Measurements from ENCODE around the gene LRRC8D. TPM values are rescaled to one million over a fixed set of nuclear protein-coding genes. Genes with fewer than 3 reads are reported as not detected.

Gene LRRC8D
- total and polyA plus RNA-seq, 9 of the 15 experiments (the other 6 are each of a cell fraction or from before 2014, with no cell fraction given) = 3.4 to 53.9 (median 15.9) TPM

- peak overlapping the region; percentile 85 for H3K27ac ChIP-seq (ENCODE audit: extremely low read depth, low read depth, low read length)
- ATAC-seq (no peak), DNase-seq (ENCODE audit: extremely low read depth in 1 of 4, low spot score in 3 of 4) (no peak), FAIRE-seq (no peak)
- H4K20me1 ChIP-seq (replicated peaks; ENCODE audit: control insufficient read depth, insufficient read depth, low read length) = no peaks in the 10 kb centered on the region
- H2AFZ ChIP-seq (ENCODE audit: low read depth, low read length) = 0 out of 2 replicates have a peak overlapping the region, but pooled peaks have one; percentile 9
- H3K9me3 ChIP-seq (replicated peaks; ENCODE audit: control insufficient read depth, insufficient read depth, low read depth, low read length) = no peaks in the 10 kb centered on the region
- TF ChIP-seq NR2F6 (CRISPR knock-in tag; IDR thresholded peaks at IDR 0.05) (no peak), ELF1 (tag; IDR thresholded peaks at IDR 0.05) (peak; percentile 21; the same call in 1 of the 2 replicates)
- TF ChIP-seq, protein P1, sequence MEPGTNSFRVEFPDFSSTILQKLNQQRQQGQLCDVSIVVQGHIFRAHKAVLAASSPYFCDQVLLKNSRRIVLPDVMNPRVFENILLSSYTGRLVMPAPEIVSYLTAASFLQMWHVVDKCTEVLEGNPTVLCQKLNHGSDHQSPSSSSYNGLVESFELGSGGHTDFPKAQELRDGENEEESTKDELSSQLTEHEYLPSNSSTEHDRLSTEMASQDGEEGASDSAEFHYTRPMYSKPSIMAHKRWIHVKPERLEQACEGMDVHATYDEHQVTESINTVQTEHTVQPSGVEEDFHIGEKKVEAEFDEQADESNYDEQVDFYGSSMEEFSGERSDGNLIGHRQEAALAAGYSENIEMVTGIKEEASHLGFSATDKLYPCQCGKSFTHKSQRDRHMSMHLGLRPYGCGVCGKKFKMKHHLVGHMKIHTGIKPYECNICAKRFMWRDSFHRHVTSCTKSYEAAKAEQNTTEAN (CRISPR knock-in tag; IDR thresholded peaks at IDR 0.05) = no peak
- CTCF ChIA-PET (ENCODE audit: low intra/inter-chr PET ratio) = no interaction called here
- no peaks in the 10 kb centered on the region for H3K9me1 ChIP-seq (ENCODE audit: control insufficient read depth, insufficient read depth, low read length)
- H3K4me2 ChIP-seq (ENCODE audit: insufficient read depth, low read length) = peak overlapping the region; percentile 90
- no TSS peak for BruUV-seq (replicated peaks)
- in situ Hi-C loops (cut with MboI) = no loop called here
- intact Hi-C loops (cut with micrococcal nuclease) = loop anchor here (5.0 kb wide), 1 partner anchor 84 kb away; no protein-coding TSS in a partner anchor
- POLR2A ChIA-PET = interaction anchor here (0.7 to 1.0 kb wide), 3 partner anchors 14 to 82 kb away, joined by 3 read pairs; no protein-coding TSS in a partner anchor
- no peaks in the 10 kb centered on the region for H3K27me3 ChIP-seq (ENCODE audit: control insufficient read depth in 2 of 2, insufficient read depth in 2 of 2, low read length in 2 of 2)
- peaks cover 41 to 96% of the 10 kb centered on the region in 2 experiments for H3K4me1 ChIP-seq (replicated peaks in 1 of 2; ENCODE audit: control insufficient read depth in 2 of 2, insufficient read depth in 2 of 2, low read length in 2 of 2)
- 40% methylated on average over 1 of the region's 1 CpG for WGBS (ENCODE audit: insufficient coverage, low coverage, missing lambda C conversion rate)
- H3K4me3 ChIP-seq = no peak overlapping the region
- peaks cover 93% of the 10 kb centered on the region for H3K79me2 ChIP-seq (ENCODE audit: control insufficient read depth, insufficient read depth, low read length)
- H3K36me3 ChIP-seq (ENCODE audit: control insufficient read depth, insufficient read depth, low read length) = peaks cover 19% of the 10 kb centered on the region
- peak overlapping the region in 1 of 2 experiments; percentile 72; a peak in 2 of 4 replicates for H3K9ac ChIP-seq (ENCODE audit: insufficient read depth in 1 of 2, low read depth in 2 of 2, low read length in 2 of 2)
Observed at GRCh38 chr1:89903550-89903949, 82.7 kb downstream of the LRRC8D start.
